NCI-H146 (cell line): ENCODE data around the gene FBP2.
A peak's percentile ranks its signal among the peaks of the same experiment; 100 is the strongest.
"Not testable (repeated sequence)": the region's sequence is repeated elsewhere in the genome, so short reads cannot be mapped to it uniquely, and the experiment has no call there.

ENCODE experiments used
- DNase-seq: peaks from one replicate; lab custom pipeline; 2025; lab: John Stamatoyannopoulos, UW

FBP2 gene

GRCh38 chr9:94606646-94607422, 13.2 kb upstream of the FBP2 start:
- no peak for DNase-seq

GRCh38 chr9:94603259-94604160, 9.9 kb upstream of the FBP2 start:
- DNase-seq = peak; percentile 76

- DNase-seq = no peak
Observed at GRCh38 chr9:94602666-94603065, 9.0 kb upstream of the FBP2 start.

GRCh38 chr9:94600715-94601114, 7.1 kb upstream of the FBP2 start:
- DNase-seq = no peak

GRCh38 chr9:94600258-94600657, 6.6 kb upstream of the FBP2 start:
- DNase-seq = no peak

GRCh38 chr9:94599102-94599501, 5.5 kb upstream of the FBP2 start:
- DNase-seq = no peak

GRCh38 chr9:94592683-94593082, 941 bp downstream of the FBP2 start:
- DNase-seq = not testable (repeated sequence)

GRCh38 chr9:94591876-94592275, 1.7 kb downstream of the FBP2 start:
- no peak for DNase-seq

GRCh38 chr9:94591046-94591545, 2.5 kb downstream of the FBP2 start:
- not testable (repeated sequence) for DNase-seq

- DNase-seq = no peak
Observed at GRCh38 chr9:94588681-94589080, 4.9 kb downstream of the FBP2 start.

GRCh38 chr9:94586814-94587213, 6.8 kb downstream of the FBP2 start:
- no peak for DNase-seq

GRCh38 chr9:94586316-94586715, 7.3 kb downstream of the FBP2 start:
- DNase-seq = no peak

GRCh38 chr9:94584555-94584954, 9.1 kb downstream of the FBP2 start:
- no peak for DNase-seq

GRCh38 chr9:94581728-94582127, 11.9 kb downstream of the FBP2 start:
- DNase-seq = no peak

GRCh38 chr9:94577571-94577970, 16.1 kb downstream of the FBP2 start:
- DNase-seq = no peak

- DNase-seq = no peak
Observed at GRCh38 chr9:94577036-94577435, 16.6 kb downstream of the FBP2 start.

GRCh38 chr9:94576131-94576530, 17.5 kb downstream of the FBP2 start:
- no peak for DNase-seq

- DNase-seq = no peak
Observed at GRCh38 chr9:94568972-94569712, 24.5 kb downstream of the FBP2 start.

GRCh38 chr9:94568250-94568889, 25.3 kb downstream of the FBP2 start:
- DNase-seq = no peak

- DNase-seq = no peak
Observed at GRCh38 chr9:94567271-94567670, 26.4 kb downstream of the FBP2 start.

GRCh38 chr9:94566550-94566949, 27.1 kb downstream of the FBP2 start:
- no peak for DNase-seq

- not testable (repeated sequence) for DNase-seq
Observed at GRCh38 chr9:94564279-94564678, 29.3 kb downstream of the FBP2 start.
